ENCODE data around the gene RAPGEF6.
A peak's percentile ranks its signal among the peaks of the same experiment; 100 is the strongest.
"Not testable (repeated sequence)": the region's sequence is repeated elsewhere in the genome, so short reads cannot be mapped to it uniquely, and the experiment has no call there.

Gene RAPGEF6

DNA sequence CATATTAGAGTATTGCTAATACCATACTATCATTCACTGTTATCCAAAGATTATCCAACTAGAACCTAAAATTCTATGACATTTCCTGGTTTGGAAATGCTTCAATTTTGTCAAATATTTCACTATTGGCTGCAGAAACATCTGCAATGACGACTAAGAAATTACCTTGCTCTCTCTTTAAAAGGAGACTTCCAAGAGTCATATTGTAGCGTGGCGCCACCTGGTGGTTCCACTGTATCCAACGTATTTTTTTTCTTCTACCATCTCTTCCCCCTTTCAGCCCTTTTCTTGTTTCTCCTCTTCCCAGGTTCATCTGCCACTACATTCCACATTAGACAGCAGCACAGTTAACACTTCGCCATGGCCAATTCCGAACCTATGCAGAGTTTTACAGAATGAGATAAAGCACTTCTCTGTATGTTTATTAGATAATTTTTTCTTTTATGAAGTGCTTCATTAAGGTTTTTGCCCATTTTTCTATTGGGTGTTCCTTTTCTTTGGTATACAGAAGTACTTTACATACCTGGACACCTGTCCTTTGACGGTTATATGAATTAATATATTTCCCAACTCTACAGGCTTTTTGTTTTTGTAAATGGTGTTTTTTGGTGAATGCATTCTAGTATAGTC is 217.7 kb downstream of the RAPGEF6 start:
- peak; percentile 79 for DNase-seq

GRCh38 chr5:131416729-131417128 is 218.3 kb downstream of the RAPGEF6 start:
- DNase-seq, result no peak

DNA sequence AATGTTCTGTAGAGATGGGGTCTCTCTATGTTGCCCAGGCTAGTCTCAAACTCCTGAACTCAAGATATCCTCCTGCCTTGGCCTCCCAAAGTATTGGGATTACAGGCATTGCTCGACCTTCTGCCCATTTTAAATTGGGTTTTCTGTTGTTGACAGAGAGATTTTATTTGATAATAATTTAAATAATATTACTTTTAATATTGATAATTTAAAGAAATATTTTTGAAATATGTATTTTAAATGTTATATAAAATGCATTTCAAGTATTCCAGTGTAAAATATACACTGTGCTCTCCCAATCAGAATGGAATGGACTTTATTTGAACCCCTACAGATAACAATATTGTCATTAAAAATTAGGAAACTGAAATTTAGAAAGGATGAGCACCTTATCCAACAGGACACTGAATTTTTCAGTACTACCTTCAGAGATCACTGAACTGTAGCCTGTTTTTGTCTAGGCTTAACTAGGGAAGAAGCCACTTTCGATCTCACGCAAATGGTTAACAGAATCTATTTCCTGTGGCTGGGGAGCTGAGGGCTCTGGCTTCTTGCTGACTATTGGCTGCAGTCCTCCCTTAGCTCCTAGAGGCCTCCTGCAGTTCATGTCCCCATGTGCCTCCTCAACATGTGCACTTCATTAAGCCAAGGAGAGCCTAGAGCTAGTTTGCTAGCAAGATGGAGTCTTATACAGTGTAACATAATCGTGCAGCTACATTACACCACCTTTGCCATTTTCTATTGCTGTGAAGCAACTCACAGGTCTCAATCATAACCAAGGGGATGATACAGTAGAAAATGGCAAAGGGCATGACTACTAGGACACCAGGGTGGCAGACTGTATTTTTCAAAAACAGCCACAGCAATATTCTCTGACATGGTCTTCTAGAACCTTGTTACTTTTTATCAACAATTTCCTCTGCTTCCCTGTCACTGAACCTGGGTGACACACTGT is 221.1 kb downstream of the RAPGEF6 start:
- DNase-seq, result peak; percentile 67

- no peak for DNase-seq
Measured at GRCh38 chr5:131406975-131407638, 227.9 kb downstream of the RAPGEF6 start.

GRCh38 chr5:131406076-131406475 is 229.0 kb downstream of the RAPGEF6 start:
- DNase-seq, result no peak

- DNase-seq, result no peak
Measured at GRCh38 chr5:131405674-131406073, 229.4 kb downstream of the RAPGEF6 start.

- DNase-seq, result no peak
Measured at GRCh38 chr5:131400585-131400984, 234.4 kb downstream of the RAPGEF6 start.

GRCh38 chr5:131399007-131399406 is 236.0 kb downstream of the RAPGEF6 start:
- DNase-seq, result not testable (repeated sequence)

GRCh38 chr5:131396630-131397273 is 238.3 kb downstream of the RAPGEF6 start:
- DNase-seq, result no peak

DNA sequence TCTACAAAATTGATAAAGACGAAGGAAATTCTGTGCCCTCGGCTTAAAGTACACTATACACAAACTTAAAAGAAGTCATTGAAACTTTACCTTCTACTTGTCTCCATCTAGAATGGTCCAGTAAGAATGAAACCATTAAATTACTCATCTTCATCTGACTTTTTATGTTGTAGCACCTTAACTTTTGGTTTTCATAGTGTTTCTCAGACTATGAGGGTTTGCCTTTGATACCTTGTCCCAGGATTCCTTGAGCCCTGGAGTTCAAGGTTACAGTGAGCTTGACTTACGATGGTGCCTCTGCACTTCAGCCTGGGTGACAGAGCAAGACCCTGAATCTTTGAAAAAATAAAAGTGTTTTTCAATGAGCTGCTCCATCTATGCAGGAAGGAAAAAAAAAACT is 239.0 kb downstream of the RAPGEF6 start:
- DNase-seq, result peak; percentile 83

GRCh38 chr5:131394128-131394527 is 240.9 kb downstream of the RAPGEF6 start:
- peak; percentile 85 for DNase-seq

- DNase-seq, result no peak
Measured at GRCh38 chr5:131393498-131393968, 241.5 kb downstream of the RAPGEF6 start.

DNA sequence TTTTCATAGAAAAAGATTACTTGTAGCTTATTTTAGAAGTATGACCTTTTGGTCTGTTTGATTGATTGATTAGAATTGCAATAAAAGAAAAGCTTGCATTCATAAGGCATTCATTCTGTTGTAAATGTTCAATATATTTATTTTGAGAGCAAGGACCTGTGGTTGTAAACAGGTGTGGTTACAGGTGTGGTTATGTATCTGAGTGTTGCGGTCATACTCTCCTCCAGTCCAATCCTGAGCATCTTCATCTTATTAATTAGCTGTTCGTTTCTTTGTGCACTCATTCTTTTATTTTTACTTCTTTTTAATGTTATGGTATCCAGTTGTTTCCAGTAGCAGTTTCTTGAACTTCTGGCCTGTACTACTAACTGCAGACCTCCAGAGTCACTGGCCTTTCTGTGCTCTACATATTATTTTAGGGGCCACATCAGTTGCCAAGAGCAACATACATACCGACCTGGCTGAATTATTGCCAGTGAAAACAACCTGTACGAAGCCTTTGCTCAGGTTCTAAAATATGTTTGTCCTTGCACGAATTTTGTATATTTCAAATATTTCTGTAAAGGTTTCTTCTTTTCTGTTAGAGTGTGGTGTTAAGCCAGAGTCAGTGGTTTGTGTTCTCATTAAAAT is 242.4 kb downstream of the RAPGEF6 start:
- no peak for DNase-seq

DNA sequence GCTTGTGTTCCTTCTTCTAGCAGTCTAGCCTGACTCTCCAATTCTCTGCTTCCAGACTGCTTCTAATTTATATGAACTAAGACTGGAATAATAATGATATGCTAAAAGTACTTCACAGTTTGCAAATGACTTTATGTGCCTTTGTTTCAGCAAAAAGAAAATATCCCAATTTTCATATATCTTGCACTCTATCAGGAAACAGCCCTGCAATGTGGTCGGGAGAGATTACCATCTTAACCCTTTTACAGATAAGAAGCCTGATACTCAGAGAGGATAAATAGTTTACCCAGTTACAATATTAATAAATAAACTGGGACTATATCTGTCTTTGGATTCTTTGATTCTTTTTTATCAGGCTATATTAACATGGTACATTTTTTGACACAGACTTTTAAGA is 245.2 kb downstream of the RAPGEF6 start:
- no peak for DNase-seq

DNA sequence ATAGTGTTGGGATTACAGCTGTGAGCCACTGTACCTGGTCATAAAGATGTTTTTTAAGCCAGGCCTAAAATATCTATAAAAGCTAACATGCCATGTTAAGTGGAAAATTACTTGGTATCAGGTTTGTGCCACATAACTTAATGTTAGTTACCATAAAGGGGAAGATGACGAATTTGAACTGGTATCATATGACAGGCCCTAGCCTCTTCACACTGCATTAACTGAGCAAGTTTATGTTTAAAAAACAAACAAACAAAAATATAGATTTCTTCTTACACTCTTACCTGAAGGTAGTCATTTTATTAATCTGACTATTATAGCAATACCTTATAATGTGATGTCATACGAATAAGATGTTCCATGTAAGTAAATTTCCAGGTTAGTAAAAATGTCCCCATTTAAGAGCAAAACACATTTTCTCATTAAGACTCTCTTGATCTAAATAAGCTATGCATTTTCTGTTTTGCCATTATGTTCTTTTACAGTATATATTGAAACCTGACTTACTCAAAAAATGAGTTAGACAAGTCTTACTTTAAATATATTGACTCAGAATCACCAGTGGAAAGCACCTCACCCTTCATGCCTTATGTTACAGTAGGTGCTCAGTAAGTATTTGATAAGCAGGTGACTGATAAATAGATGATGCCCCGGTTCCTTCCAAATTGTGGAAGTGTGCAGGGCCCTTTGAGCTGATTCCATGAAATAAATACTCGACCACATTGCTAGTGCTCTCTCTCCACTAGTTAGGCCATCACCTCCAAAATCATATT is 245.7 kb downstream of the RAPGEF6 start:
- peak; percentile 80 for DNase-seq

GRCh38 chr5:131387255-131387654 is 247.8 kb downstream of the RAPGEF6 start:
- no peak for DNase-seq

DNA sequence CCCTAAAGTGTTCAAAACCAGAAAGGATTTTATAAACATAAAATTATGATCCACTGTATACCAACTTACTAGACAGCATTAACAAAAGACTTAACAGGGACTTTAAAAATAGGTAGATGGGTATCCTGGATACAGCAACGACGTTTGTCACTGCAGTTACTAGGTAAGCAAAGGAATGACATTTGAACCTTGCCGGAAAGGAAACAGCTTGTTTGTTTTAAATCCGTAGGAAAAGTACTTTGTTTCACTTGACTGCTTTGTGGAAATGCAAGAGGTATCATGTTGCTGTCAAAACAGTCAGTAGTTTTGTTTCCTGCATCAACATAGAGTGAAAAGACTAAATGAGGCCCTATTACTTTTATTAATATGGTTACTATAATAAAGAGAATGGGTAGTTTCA is 248.2 kb downstream of the RAPGEF6 start:
- DNase-seq, result no peak

DNA sequence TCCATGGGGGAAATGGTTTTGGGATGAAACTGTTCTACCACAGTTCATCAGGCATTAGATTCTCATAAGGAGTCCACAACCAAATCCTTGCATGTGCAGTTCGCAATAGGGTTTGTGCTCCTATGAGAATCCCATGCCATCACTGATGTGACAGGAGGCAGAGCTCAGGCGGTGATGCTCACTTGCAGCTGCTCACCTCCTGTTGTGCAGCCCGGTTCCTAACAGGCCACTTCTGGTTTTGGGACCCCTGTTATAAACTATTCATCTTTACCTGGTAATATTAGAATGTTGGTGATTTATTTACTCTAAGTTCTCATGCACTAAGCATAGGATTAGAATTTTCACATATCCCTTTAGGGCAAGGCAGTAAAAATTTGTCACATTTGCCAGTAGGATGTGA is 248.9 kb downstream of the RAPGEF6 start:
- DNase-seq, result no peak

GRCh38 chr5:131384616-131385214 is 250.3 kb downstream of the RAPGEF6 start:
- peak; percentile 73 for DNase-seq

GRCh38 chr5:131384173-131384572 is 250.9 kb downstream of the RAPGEF6 start:
- DNase-seq, result no peak

Measured in activated CD4-positive, alpha-beta T cell treated with anti-CD3 and anti-CD28 coated beads, Interleukin-2, amount 50 U/mL, for 16 hours (primary cell).